Measurements from ENCODE around the gene MAGI1. TPM values are rescaled to one million over a fixed set of nuclear protein-coding genes. Genes with fewer than 3 reads are reported as not detected.
A peak's percentile ranks its signal among the peaks of the same experiment; 100 is the strongest.

Gene MAGI1
- total RNA-seq, 3 donors from 2014 or later, result 22.1 to 94.4 (median 70.5) TPM

DNA sequence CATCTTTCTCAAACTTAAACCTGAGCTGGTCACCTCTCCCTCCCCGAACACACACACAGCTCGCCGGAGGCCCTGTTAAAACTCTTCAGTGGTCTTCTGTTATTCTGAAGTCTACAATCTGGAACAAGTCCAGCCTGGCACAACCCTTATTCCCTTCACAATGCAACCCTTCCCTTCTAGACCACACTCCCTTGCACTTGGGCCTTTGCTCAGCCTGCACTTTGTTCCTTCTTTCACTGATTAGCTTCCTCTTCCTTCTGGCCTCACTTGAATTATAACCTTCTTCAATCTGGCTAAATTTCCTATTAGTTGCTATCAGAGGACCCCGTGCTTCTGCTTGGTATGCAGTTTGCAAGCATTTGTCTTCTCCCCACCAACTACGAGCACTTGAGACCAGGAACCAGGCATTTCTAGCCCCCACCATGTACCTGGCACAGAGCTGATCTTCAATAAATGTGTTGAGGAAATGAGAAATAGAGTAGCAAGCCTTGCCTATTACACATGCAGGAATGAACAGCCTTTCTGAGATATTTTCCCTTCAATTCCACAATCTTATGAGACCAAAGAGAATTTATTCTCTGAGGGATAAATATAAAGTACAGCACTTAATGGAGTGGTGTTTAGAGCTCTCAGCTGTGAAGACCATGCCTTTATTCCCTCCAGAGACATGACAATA lies 687.8 kb downstream of the MAGI1 start:
- intact Hi-C loops (cut with DNase I; ENCODE audit: low total_unique reads), result no loop called here
- no peaks in the 10 kb centered on the region for H3K4me1 ChIP-seq
- H3K36me3 ChIP-seq, result no peaks in the 10 kb centered on the region
- no peak for DNase-seq (ENCODE audit: low spot score in 2 of 2)
- TF ChIP-seq CTCF (IDR thresholded peaks at IDR 0.05) (no peak), POLR2AphosphoS5 (IDR thresholded peaks at IDR 0.05) (no peak), POLR2A (IDR thresholded peaks at IDR 0.05) (no peak)
- H3K27ac ChIP-seq, result no peak overlapping the region
- no peaks in the 10 kb centered on the region for H3K27me3 ChIP-seq
- H3K4me3 ChIP-seq, result no peak overlapping the region
- no peaks in the 10 kb centered on the region for H3K9me3 ChIP-seq

GRCh38 chr3:65348398-65348995 lies 690.2 kb downstream of the MAGI1 start:
- DNase-seq (ENCODE audit: low spot score in 2 of 2), result no peak
- Histone ChIP-seq H3K36me3 (no peaks in the 10 kb centered on the region), H3K27ac (peak overlapping the region in 1 of 2 donors; percentile 45), H3K9me3 (no peaks in the 10 kb centered on the region), H3K4me1 (no peaks in the 10 kb centered on the region), H3K27me3 (no peaks in the 10 kb centered on the region), H3K4me3 (peak overlapping the region in 1 of 3 donors; percentile 9)
- intact Hi-C loops (cut with DNase I; ENCODE audit: low total_unique reads), result no loop called here
- no peak for TF ChIP-seq CTCF (IDR thresholded peaks at IDR 0.05)
- TF ChIP-seq POLR2AphosphoS5 (IDR thresholded peaks at IDR 0.05), result no peak
- TF ChIP-seq POLR2A (IDR thresholded peaks at IDR 0.05), result no peak

- TF ChIP-seq POLR2AphosphoS5 (IDR thresholded peaks at IDR 0.05) (no peak), CTCF (IDR thresholded peaks at IDR 0.05) (no peak)
- no peaks in the 10 kb centered on the region for H3K36me3 ChIP-seq
- H3K9me3 ChIP-seq, result no peaks in the 10 kb centered on the region
- H3K4me3 ChIP-seq, result no peak overlapping the region
- no peak for DNase-seq (ENCODE audit: low spot score in 2 of 2)
- no peaks in the 10 kb centered on the region for H3K27me3 ChIP-seq
- no peak overlapping the region for H3K27ac ChIP-seq
- intact Hi-C loops (cut with DNase I; ENCODE audit: low total_unique reads), result no loop called here
- no peaks in the 10 kb centered on the region for H3K4me1 ChIP-seq
Observed at GRCh38 chr3:65347166-65347565, 691.6 kb downstream of the MAGI1 start.

DNA sequence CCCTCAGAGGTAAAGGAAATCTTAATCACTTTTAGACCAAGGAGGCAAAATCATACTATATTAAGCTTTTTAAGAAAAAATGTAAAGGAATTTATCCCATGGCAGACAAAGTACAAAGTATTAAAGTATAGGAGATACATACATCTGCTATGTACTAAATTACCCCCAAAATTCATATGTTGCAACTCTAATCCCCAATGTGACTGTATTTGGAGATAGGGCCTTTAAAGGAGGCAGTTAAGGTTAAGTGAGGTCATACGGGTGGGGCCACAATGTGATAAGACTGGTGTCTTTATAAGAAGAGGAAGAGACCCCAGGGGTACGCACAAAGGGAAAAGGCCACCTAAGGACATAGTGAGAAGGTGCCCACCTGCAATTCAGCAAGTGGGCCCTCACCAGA lies 693.9 kb downstream of the MAGI1 start:
- no peaks in the 10 kb centered on the region for H3K9me3 ChIP-seq
- H3K4me3 ChIP-seq, result no peak overlapping the region
- no peaks in the 10 kb centered on the region for H3K27me3 ChIP-seq
- no peaks in the 10 kb centered on the region for H3K36me3 ChIP-seq
- no peak overlapping the region for H3K27ac ChIP-seq
- DNase-seq (ENCODE audit: low spot score in 2 of 2), result no peak
- no peaks in the 10 kb centered on the region for H3K4me1 ChIP-seq
- intact Hi-C loops (cut with DNase I; ENCODE audit: low total_unique reads), result no loop called here
- TF ChIP-seq POLR2AphosphoS5 (IDR thresholded peaks at IDR 0.05) (no peak), POLR2A (IDR thresholded peaks at IDR 0.05) (no peak), CTCF (IDR thresholded peaks at IDR 0.05) (no peak)

GRCh38 chr3:65344444-65344843 lies 694.3 kb downstream of the MAGI1 start:
- Histone ChIP-seq H3K27ac (no peak overlapping the region), H3K4me3 (no peak overlapping the region), H3K4me1 (no peaks in the 10 kb centered on the region), H3K36me3 (no peaks in the 10 kb centered on the region), H3K9me3 (no peaks in the 10 kb centered on the region), H3K27me3 (no peaks in the 10 kb centered on the region)
- intact Hi-C loops (cut with DNase I; ENCODE audit: low total_unique reads), result no loop called here
- no peak for DNase-seq (ENCODE audit: low spot score in 2 of 2)
- TF ChIP-seq POLR2A (IDR thresholded peaks at IDR 0.05) (no peak), POLR2AphosphoS5 (IDR thresholded peaks at IDR 0.05) (no peak), CTCF (IDR thresholded peaks at IDR 0.05) (no peak)

Measured in breast epithelium (tissue), 4 donors.